ENCODE measurements around the gene SYT15. TPM values are rescaled to one million over a fixed set of nuclear protein-coding genes. Genes with fewer than 3 reads are reported as not detected.

Gene SYT15
- total RNA-seq, 2 donors from 2014 or later, result 1.3 to 3.2 TPM

GRCh38 chr10:46541735-46542566 lies 37.0 kb upstream of the SYT15 start:
- Mint-ChIP-seq H3K36me3 (ENCODE audit: low read depth) (no peaks in the 10 kb centered on the region), H3K4me1 (peaks cover 12% of the 10 kb centered on the region), H3K9me3 (no peaks in the 10 kb centered on the region), H3K27me3 (ENCODE audit: insufficient read depth) (peaks cover 21% of the 10 kb centered on the region), H3K4me3 (peak overlapping the region; percentile 54), H3K27ac (peak overlapping the region; percentile 23)
- Histone ChIP-seq H3K27me3 (ENCODE audit: control insufficient read depth, insufficient read depth, low read length, poor library complexity, severe bottlenecking) (no peaks in the 10 kb centered on the region), H3K9ac (ENCODE audit: extremely low read depth, low read length, poor library complexity, severe bottlenecking) (peak overlapping the region; percentile 23), H3K36me3 (ENCODE audit: control insufficient read depth, insufficient read depth, low read length) (no peaks in the 10 kb centered on the region), H3K9me3 (ENCODE audit: control insufficient read depth, low read length) (no peaks in the 10 kb centered on the region), H3K4me1 (ENCODE audit: control insufficient read depth, insufficient read depth, low read length) (peaks cover 5% of the 10 kb centered on the region), H3K27ac (ENCODE audit: low read depth, low read length) (no peak overlapping the region), H3K4me3 (ENCODE audit: low read length) (peak overlapping the region; percentile 59)
- no peak for TF ChIP-seq CTCF (conservative IDR thresholded peaks at IDR 0.05)
- peak; percentile 72 for DNase-seq
- WGBS, 2 experiments (ENCODE audit: insufficient coverage in 1 of 2, insufficient read length in 1 of 2), result 65 to 80% methylated on average over 4 to 6 of the region's 7 CpGs

- H3K4me3 Mint-ChIP-seq, result peak overlapping the region; percentile 54
- H3K9me3 Mint-ChIP-seq, result no peaks in the 10 kb centered on the region
- no peaks in the 10 kb centered on the region for H3K27me3 ChIP-seq (ENCODE audit: control insufficient read depth, insufficient read depth, low read length, poor library complexity, severe bottlenecking)
- H3K27ac ChIP-seq (ENCODE audit: low read depth, low read length), result no peak overlapping the region
- peaks cover 20% of the 10 kb centered on the region for H3K27me3 Mint-ChIP-seq (ENCODE audit: insufficient read depth)
- peak overlapping the region; percentile 23 for H3K27ac Mint-ChIP-seq
- H3K4me1 Mint-ChIP-seq, result peaks cover 9% of the 10 kb centered on the region
- WGBS, 2 experiments (ENCODE audit: insufficient coverage in 1 of 2, insufficient read length in 1 of 2), result 87 to 90% methylated on average over 6 to 7 of the region's 7 CpGs
- no peaks in the 10 kb centered on the region for H3K36me3 ChIP-seq (ENCODE audit: control insufficient read depth, insufficient read depth, low read length)
- H3K4me3 ChIP-seq (ENCODE audit: low read length), result no peak overlapping the region
- H3K9ac ChIP-seq (ENCODE audit: extremely low read depth, low read length, poor library complexity, severe bottlenecking), result no peak overlapping the region
- no peaks in the 10 kb centered on the region for H3K9me3 ChIP-seq (ENCODE audit: control insufficient read depth, low read length)
- no peak for TF ChIP-seq CTCF (conservative IDR thresholded peaks at IDR 0.05)
- DNase-seq, result peak; percentile 50
- no peaks in the 10 kb centered on the region for H3K36me3 Mint-ChIP-seq (ENCODE audit: low read depth)
- peaks cover 5% of the 10 kb centered on the region for H3K4me1 ChIP-seq (ENCODE audit: control insufficient read depth, insufficient read depth, low read length)
Measured at GRCh38 chr10:46542567-46543465, 36.1 kb upstream of the SYT15 start.

GRCh38 chr10:46543466-46544377 lies 35.2 kb upstream of the SYT15 start:
- Histone ChIP-seq H3K36me3 (ENCODE audit: control insufficient read depth, insufficient read depth, low read length) (no peaks in the 10 kb centered on the region), H3K4me3 (ENCODE audit: low read length) (no peak overlapping the region), H3K27ac (ENCODE audit: low read depth, low read length) (no peak overlapping the region), H3K9ac (ENCODE audit: extremely low read depth, low read length, poor library complexity, severe bottlenecking) (no peak overlapping the region), H3K9me3 (ENCODE audit: control insufficient read depth, low read length) (no peaks in the 10 kb centered on the region), H3K4me1 (ENCODE audit: control insufficient read depth, insufficient read depth, low read length) (peaks cover 5% of the 10 kb centered on the region), H3K27me3 (ENCODE audit: control insufficient read depth, insufficient read depth, low read length, poor library complexity, severe bottlenecking) (no peaks in the 10 kb centered on the region)
- Mint-ChIP-seq H3K4me3 (no peak overlapping the region), H3K9me3 (no peaks in the 10 kb centered on the region), H3K4me1 (peaks cover 9% of the 10 kb centered on the region), H3K36me3 (ENCODE audit: low read depth) (peaks cover under 1% of the 10 kb centered on the region), H3K27ac (no peak overlapping the region), H3K27me3 (ENCODE audit: insufficient read depth) (peaks cover 17% of the 10 kb centered on the region)
- DNase-seq, result peak; percentile 50
- no peak for TF ChIP-seq CTCF (conservative IDR thresholded peaks at IDR 0.05)
- WGBS, 2 experiments (ENCODE audit: insufficient coverage in 1 of 2, insufficient read length in 1 of 2), result 92 to 93% methylated on average over 11 to 14 of the region's 14 CpGs

All from endodermal cell (in vitro differentiated cells).